AG04450 (cell line): Measurements from ENCODE around the gene FGF14. TPM values are rescaled to one million over a fixed set of nuclear protein-coding genes. Genes with fewer than 3 reads are reported as not detected.

Experiments
- CTCF ChIA-PET: fragments of 300-600, 350-600 bp; formaldehyde crosslinking; extraction: SDS; loops from one replicate; lab custom pipeline; 2022; ENCODE audit warnings: antibody characterized with exemption, inconsistent platforms; lab: Charles Lee
- POLR2A ChIA-PET: fragments of 350-600 bp; formaldehyde crosslinking; extraction: SDS; loops from one replicate; lab custom pipeline; 2021; ENCODE audit warnings: antibody characterized with exemption, inconsistent platforms; lab: Yijun Ruan, JAX
- DNase-seq: peaks from one replicate; pipeline ENCODE4 v3.0.0-alpha.2; 2011; ENCODE audit warnings: low read depth, low spot score
- H3K27ac ChIP-seq: one replicate; pipeline ENCODE4 v1.5.1; 2012; ENCODE audit warnings: low read depth, low read length, control low read depth
- H3K27me3 ChIP-seq: one replicate; pipeline ENCODE4 v1.6.0; 2012; ENCODE audit warnings: low read length; ENCODE audit not compliant: control insufficient read depth, insufficient read depth
- H3K4me3 ChIP-seq: 2 replicates; pipeline ENCODE4 v1.5.1; 2011; ENCODE audit warnings: mild to moderate bottlenecking, low read depth, low read length, control low read depth
- H3K9me3 ChIP-seq: 2 replicates; pipeline ENCODE4 v1.5.1; 2012; ENCODE audit warnings: low read length; ENCODE audit not compliant: control insufficient read depth, insufficient read depth
- polyA plus RNA-seq: library from polyadenylated mRNA; depleted of rRNA; stranded (reverse); fragments of >200 nt; gene quantifications from 2 replicates; pipeline ENCODE4 v1.2.3, GENCODE V29; 2011
- TF ChIP-seq, protein P1 (sequence below): IDR thresholded peaks from 2 replicates; pipeline ENCODE4 v1.5.1; 2011; ENCODE audit warnings: low read depth, low read length, control low read depth, inconsistent platforms

FGF14 gene
- polyA plus RNA-seq, 1 experiment, result 0.01 TPM

DNA sequence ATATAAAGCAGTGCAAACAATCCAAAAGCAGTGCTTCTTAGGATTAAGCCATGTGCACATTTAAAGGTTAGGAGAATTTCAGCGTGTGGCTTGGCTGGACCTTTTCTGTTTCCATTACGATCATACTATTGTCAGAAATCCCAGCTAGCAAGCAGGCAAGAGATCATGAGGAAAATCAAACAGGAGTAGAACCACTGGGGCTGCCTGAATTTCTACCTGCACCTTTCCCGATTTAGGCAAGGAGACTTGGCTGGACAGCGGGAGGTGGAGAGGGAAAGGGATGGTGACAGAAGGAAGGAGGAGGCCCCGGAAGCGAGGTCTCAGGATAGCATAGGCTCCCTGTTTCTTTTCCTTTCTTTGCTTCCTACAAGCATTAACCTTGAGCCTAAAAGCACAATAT lies 102.5 kb downstream of the FGF14 start:
- ChIA-PET POLR2A (no interaction called here), CTCF (no interaction called here)
- H3K27me3 ChIP-seq, result no peaks in the 10 kb centered on the region
- no peaks in the 10 kb centered on the region for H3K9me3 ChIP-seq
- DNase-seq, result no peak
- no peak overlapping the region for H3K27ac ChIP-seq
- no peak overlapping the region for H3K4me3 ChIP-seq
- TF ChIP-seq, protein P1, sequence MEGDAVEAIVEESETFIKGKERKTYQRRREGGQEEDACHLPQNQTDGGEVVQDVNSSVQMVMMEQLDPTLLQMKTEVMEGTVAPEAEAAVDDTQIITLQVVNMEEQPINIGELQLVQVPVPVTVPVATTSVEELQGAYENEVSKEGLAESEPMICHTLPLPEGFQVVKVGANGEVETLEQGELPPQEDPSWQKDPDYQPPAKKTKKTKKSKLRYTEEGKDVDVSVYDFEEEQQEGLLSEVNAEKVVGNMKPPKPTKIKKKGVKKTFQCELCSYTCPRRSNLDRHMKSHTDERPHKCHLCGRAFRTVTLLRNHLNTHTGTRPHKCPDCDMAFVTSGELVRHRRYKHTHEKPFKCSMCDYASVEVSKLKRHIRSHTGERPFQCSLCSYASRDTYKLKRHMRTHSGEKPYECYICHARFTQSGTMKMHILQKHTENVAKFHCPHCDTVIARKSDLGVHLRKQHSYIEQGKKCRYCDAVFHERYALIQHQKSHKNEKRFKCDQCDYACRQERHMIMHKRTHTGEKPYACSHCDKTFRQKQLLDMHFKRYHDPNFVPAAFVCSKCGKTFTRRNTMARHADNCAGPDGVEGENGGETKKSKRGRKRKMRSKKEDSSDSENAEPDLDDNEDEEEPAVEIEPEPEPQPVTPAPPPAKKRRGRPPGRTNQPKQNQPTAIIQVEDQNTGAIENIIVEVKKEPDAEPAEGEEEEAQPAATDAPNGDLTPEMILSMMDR, result no peak

DNA sequence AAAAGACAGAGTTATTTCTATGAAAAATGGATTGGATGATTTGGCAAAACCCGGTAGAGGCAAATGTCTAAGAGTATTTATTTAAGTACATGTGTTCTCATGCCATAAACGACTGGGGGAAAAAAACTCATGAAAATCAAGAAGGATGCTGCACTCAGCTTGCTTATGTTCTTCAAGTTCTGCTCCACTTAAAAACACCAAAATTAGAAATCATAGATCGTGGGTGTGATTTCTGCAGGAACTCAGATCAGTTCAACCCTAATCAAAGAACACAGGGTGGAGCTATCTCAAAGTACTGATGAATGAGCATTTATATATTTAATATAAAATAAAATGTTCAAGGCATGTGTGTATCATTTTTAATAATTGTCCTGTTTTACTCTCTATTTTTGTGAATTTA lies 103.8 kb downstream of the FGF14 start:
- Histone ChIP-seq H3K27me3 (no peaks in the 10 kb centered on the region), H3K4me3 (no peak overlapping the region), H3K9me3 (no peaks in the 10 kb centered on the region), H3K27ac (no peak overlapping the region)
- DNase-seq, result no peak
- POLR2A ChIA-PET, result interaction anchor here (0.7 kb wide), 1 partner anchor 14 kb away, joined by 3 read pairs; no protein-coding TSS in a partner anchor
- CTCF ChIA-PET, result no interaction called here
- TF ChIP-seq, protein P1, result no peak

DNA sequence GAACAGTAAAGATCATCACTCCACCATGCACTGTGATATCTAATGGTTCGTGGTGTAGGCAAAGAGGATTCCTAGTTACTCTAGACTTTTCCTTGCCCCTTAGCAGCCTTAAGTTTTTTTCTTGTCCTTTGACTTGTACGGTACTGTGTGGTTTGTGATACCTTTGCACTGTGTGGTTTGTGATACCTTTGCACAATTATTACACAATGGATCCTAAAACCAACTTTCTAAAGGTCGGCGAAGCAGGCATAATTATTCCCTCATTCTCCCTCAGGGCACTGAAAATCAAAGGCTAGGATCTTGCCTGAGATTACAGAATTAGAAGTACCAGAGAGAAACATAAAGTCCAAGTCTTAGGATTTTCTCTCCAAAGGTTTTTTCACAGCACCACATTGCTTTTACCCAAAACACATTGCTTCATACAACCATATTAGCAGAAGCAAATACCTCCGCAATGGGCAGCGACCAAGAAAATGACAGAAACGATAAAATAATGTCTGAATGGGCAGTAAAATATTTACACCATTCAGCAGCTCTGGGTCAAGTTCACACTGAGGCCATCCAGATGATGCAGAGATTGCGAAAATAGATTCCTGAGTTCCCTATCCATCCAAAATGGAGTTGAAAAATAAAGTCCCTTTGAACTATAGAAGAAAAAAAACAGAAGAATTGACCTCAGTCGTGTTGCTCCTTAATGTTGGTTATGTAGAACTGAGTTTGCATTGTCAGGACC lies 106.4 kb downstream of the FGF14 start:
- no peak overlapping the region for H3K4me3 ChIP-seq
- H3K27ac ChIP-seq, result no peak overlapping the region
- H3K27me3 ChIP-seq, result no peaks in the 10 kb centered on the region
- CTCF ChIA-PET, result no interaction called here
- TF ChIP-seq, protein P1, result no peak
- POLR2A ChIA-PET, result no interaction called here
- H3K9me3 ChIP-seq, result no peaks in the 10 kb centered on the region
- peak; percentile 33 for DNase-seq

DNA sequence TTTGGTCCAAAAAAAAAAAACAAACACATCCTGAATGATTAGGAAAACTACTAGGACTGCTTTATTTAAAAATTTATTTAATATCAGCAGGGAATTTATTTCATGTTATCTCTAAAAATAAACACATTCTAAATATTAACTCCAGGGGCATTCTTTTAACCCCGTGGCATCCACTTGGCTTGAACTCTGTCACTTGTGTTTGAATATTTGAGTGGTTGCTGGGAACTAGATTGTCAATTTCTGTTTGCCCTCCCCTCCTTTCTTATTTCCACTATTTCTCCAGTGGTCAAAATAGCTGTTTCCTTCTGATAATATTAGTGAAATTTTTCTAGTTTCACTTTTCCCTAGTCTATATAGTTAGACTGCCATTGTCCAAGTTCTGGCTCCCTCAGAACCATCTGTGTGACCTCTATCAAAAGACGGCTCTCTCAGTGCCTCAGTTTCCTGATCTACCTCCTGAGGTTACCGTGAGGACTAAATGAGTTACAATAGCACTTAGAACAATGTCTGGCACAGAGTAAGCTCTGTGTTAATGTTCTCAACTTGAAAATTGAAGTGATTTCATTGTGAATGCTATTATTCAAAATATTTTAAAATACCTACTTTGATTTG lies 107.3 kb downstream of the FGF14 start:
- TF ChIP-seq, protein P1, result no peak
- DNase-seq, result no peak
- Histone ChIP-seq H3K4me3 (no peak overlapping the region), H3K9me3 (no peaks in the 10 kb centered on the region), H3K27me3 (no peaks in the 10 kb centered on the region), H3K27ac (no peak overlapping the region)
- ChIA-PET POLR2A (no interaction called here), CTCF (no interaction called here)

DNA sequence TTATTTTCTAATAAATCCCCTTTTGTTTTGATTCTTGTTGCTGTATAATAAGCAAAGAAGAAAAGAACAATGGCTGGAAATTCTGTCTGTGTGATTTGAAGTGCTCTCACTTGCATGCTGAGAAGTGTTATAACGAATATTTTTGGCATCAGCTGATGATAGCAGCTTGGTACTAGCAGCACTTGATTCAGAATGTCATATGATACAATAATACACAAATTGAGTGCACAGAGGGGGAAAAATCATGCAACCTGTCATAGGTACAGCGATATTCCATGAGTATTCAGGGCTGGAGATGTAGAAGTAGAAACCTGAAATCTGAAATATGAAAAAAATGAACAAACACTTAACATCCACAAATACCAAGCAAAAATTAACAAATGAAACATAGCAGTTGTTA lies 108.1 kb downstream of the FGF14 start:
- ChIA-PET POLR2A (no interaction called here), CTCF (no interaction called here)
- H3K27ac ChIP-seq, result no peak overlapping the region

More for the DNA sequence above, 108.1 kb downstream of the FGF14 start:
- no peaks in the 10 kb centered on the region for H3K9me3 ChIP-seq
- H3K4me3 ChIP-seq, result no peak overlapping the region
- no peaks in the 10 kb centered on the region for H3K27me3 ChIP-seq
- no peak for DNase-seq
- TF ChIP-seq, protein P1, result no peak
